GM04503 (cell line): ENCODE data around the gene ASTN2.

Experiments used
- DNase-seq: peaks from one replicate; pipeline ENCODE4 v3.0.0-alpha.2; 2012; ENCODE audit warnings: low read depth

ASTN2 gene

GRCh38 chr9:117415358-117415914 is 579 bp upstream of the ASTN2 start:
- no peak for DNase-seq

- DNase-seq, result no peak
These were observed 494 bp downstream of the ASTN2 start for GRCh38 chr9:117414220-117414905.

- no peak for DNase-seq
These were observed 1.3 kb downstream of the ASTN2 start for GRCh38 chr9:117413346-117414219.

GRCh38 chr9:117412841-117413240 is 2.0 kb downstream of the ASTN2 start:
- no peak for DNase-seq

- DNase-seq, result no peak
These were observed 2.7 kb downstream of the ASTN2 start for GRCh38 chr9:117412006-117412715.

- no peak for DNase-seq
These were observed 3.3 kb downstream of the ASTN2 start for GRCh38 chr9:117411547-117411946.

- no peak for DNase-seq
These were observed 5.5 kb downstream of the ASTN2 start for GRCh38 chr9:117409321-117409720.

- no peak for DNase-seq
These were observed 7.3 kb downstream of the ASTN2 start for GRCh38 chr9:117407436-117408022.

GRCh38 chr9:117405950-117406705 is 8.7 kb downstream of the ASTN2 start:
- no peak for DNase-seq

- DNase-seq, result no peak
These were observed 11.0 kb downstream of the ASTN2 start for GRCh38 chr9:117403848-117404247.

- DNase-seq, result no peak
These were observed 11.4 kb downstream of the ASTN2 start for GRCh38 chr9:117403403-117403811.

- no peak for DNase-seq
These were observed 14.7 kb downstream of the ASTN2 start for GRCh38 chr9:117400171-117400570.

GRCh38 chr9:117395151-117395650 is 19.7 kb downstream of the ASTN2 start:
- DNase-seq, result no peak

- DNase-seq, result no peak
These were observed 20.2 kb downstream of the ASTN2 start for GRCh38 chr9:117394655-117395054.

GRCh38 chr9:117392992-117393391 is 21.9 kb downstream of the ASTN2 start:
- DNase-seq, result no peak

GRCh38 chr9:117387422-117387821 is 27.4 kb downstream of the ASTN2 start:
- DNase-seq, result no peak

GRCh38 chr9:117379341-117379740 is 35.5 kb downstream of the ASTN2 start:
- no peak for DNase-seq

- no peak for DNase-seq
These were observed 37.8 kb downstream of the ASTN2 start for GRCh38 chr9:117377046-117377445.

GRCh38 chr9:117375956-117376355 is 38.9 kb downstream of the ASTN2 start:
- DNase-seq, result no peak

- no peak for DNase-seq
These were observed 40.7 kb downstream of the ASTN2 start for GRCh38 chr9:117374076-117374725.
